GM23338 (cell line): ENCODE data around the gene NT5C1A. TPM values are rescaled to one million over a fixed set of nuclear protein-coding genes. Genes with fewer than 3 reads are reported as not detected.

Experiments
- ATAC-seq: fragments of 200-7000 bp; cut with Tn5 transposase; 3 replicates; pipeline ENCODE4 v1.9.1; 2020
- DNase-seq: peaks from one replicate; pipeline ENCODE4 v3.0.0-alpha.2; 2015; ENCODE audit warnings: low spot score
- H2AFZ ChIP-seq: fragments of 200-600 bp; sonication (generic); 2 replicates; pipeline ENCODE4 v1.8.0; 2016; ENCODE audit warnings: antibody characterized with exemption, mild to moderate bottlenecking, moderate library complexity
- H3F3A ChIP-seq: fragments of 200-600 bp; sonication (generic); replicated peaks from 2 replicates; pipeline ENCODE4 v1.8.0; 2017; ENCODE audit warnings: antibody characterized with exemption, mixed run types, low read depth
- H3K27ac ChIP-seq: fragments of 200-600 bp; sonication (generic); 2 replicates; pipeline ENCODE4 v1.6.1; 2016; ENCODE audit warnings: low read depth
- H3K27me3 ChIP-seq: fragments of 200-600 bp; sonication (generic); 2 replicates; pipeline ENCODE4 v1.8.0; 2016; ENCODE audit warnings: mild to moderate bottlenecking, mixed run types, moderate library complexity; ENCODE audit not compliant: insufficient read depth
- H3K36me3 ChIP-seq: fragments of 200-600 bp; sonication (generic); 2 replicates; pipeline ENCODE4 v1.8.0; 2016; ENCODE audit warnings: mild to moderate bottlenecking; ENCODE audit not compliant: insufficient read depth
- H3K4me1 ChIP-seq: fragments of 200-600 bp; sonication (generic); 2 replicates; pipeline ENCODE4 v1.8.0; 2016; ENCODE audit warnings: mild to moderate bottlenecking, moderate library complexity; ENCODE audit not compliant: insufficient read depth
- H3K4me2 ChIP-seq: fragments of 200-600 bp; sonication (generic); 2 replicates; pipeline ENCODE4 v1.7.1; 2017; ENCODE audit warnings: mixed run types
- H3K4me3 ChIP-seq: fragments of 200-600 bp; sonication (generic); 2 replicates; pipeline ENCODE4 v1.6.1; 2016; ENCODE audit warnings: mixed run types
- H3K79me2 ChIP-seq: fragments of 200-600 bp; sonication (generic); replicated peaks from 2 replicates; pipeline ENCODE4 v1.8.0; 2017; ENCODE audit warnings: mild to moderate bottlenecking; ENCODE audit not compliant: insufficient read depth
- H3K9me2 ChIP-seq: fragments of 200-600 bp; sonication (generic); 2 replicates; pipeline ENCODE4 v1.8.0; 2017; ENCODE audit not compliant: insufficient read depth
- H4K20me1 ChIP-seq: fragments of 200-600 bp; sonication (generic); replicated peaks from 2 replicates; pipeline ENCODE4 v1.8.0; 2017; ENCODE audit warnings: mild to moderate bottlenecking; ENCODE audit not compliant: insufficient read depth
- H3K27ac Mint-ChIP-seq: 2 replicates; pipeline ENCODE4 v1.8.0; 2020; ENCODE audit warnings: inconsistent platforms, mild to moderate bottlenecking, moderate library complexity, mixed read lengths
- H3K27me3 Mint-ChIP-seq: 3 replicates; pipeline ENCODE4 v1.8.0; 2022; ENCODE audit warnings: low read depth, mild to moderate bottlenecking, moderate library complexity, mixed read lengths, inconsistent platforms; ENCODE audit not compliant: insufficient read depth, poor library complexity
- H3K36me3 Mint-ChIP-seq: 3 replicates; pipeline ENCODE4 v1.8.0; 2021; ENCODE audit warnings: low read depth, mild to moderate bottlenecking, inconsistent platforms, moderate library complexity, mixed read lengths
- H3K4me1 Mint-ChIP-seq: 3 replicates; pipeline ENCODE4 v1.8.0; 2020; ENCODE audit warnings: mild to moderate bottlenecking, inconsistent platforms, mixed read lengths
- H3K4me3 Mint-ChIP-seq: 3 replicates; pipeline ENCODE4 v1.8.0; 2021; ENCODE audit warnings: moderate library complexity, mild to moderate bottlenecking, inconsistent platforms, mixed read lengths
- H3K9me3 Mint-ChIP-seq: 3 replicates; pipeline ENCODE4 v1.8.0; 2020; ENCODE audit warnings: moderate library complexity, mild to moderate bottlenecking, inconsistent platforms, mixed read lengths
- EZH2 ChIP-seq: fragments of 200-600 bp; sonication (generic); IDR thresholded peaks from one replicate; pipeline ENCODE4 v1.8.0; 2017; ENCODE audit warnings: antibody characterized with exemption, mild to moderate bottlenecking, low read depth; ENCODE audit not compliant: unreplicated experiment
- EZH2phosphoT487 ChIP-seq: fragments of 200-600 bp; sonication (generic); IDR thresholded peaks from one replicate; pipeline ENCODE4 v1.8.1; 2018; ENCODE audit warnings: antibody characterized with exemption; ENCODE audit not compliant: unreplicated experiment
- JUNB ChIP-seq: IDR thresholded peaks from one replicate; pipeline ENCODE4 v1.6.1; 2016; ENCODE audit warnings: antibody characterized with exemption; ENCODE audit not compliant: unreplicated experiment
- POLR2AphosphoS5 ChIP-seq: IDR thresholded peaks from 2 replicates; pipeline ENCODE4 v1.6.1; 2016; ENCODE audit warnings: antibody characterized with exemption, low read depth
- STAT1 ChIP-seq: IDR thresholded peaks from one replicate; pipeline ENCODE4 v1.6.1; 2016; ENCODE audit warnings: antibody characterized with exemption; ENCODE audit not compliant: unreplicated experiment
- ZNF331 ChIP-seq: fragments of 250-450 bp; sonication (Bioruptor Pico); IDR thresholded peaks from 2 replicates; pipeline ENCODE4 v1.5.0; 2020; ENCODE audit warnings: low read depth, mild to moderate bottlenecking, moderate library complexity
- ZNF462 ChIP-seq: fragments of 250-450 bp; sonication (Bioruptor Pico); IDR thresholded peaks from 2 replicates; pipeline ENCODE4 v1.5.0; 2020; ENCODE audit warnings: mild to moderate bottlenecking, moderate library complexity
- polyA plus RNA-seq: library from polyadenylated mRNA; unstranded; fragments of >200 nt; fragmentation: Nextera tagmentation; extraction: Ambion mirVana; gene quantifications from 2 replicates; pipeline ENCODE4 v1.2.1, GENCODE V29; 2016
- total RNA-seq: library from RNA; depleted of rRNA; stranded (reverse); fragments of >200 nt; shearing (Covaris generic); gene quantifications from 2 replicates; pipeline ENCODE4 v1.2.3, GENCODE V29; 2014

The NT5C1A gene
- total and polyA plus RNA-seq, 2 experiments from 2014 or later: not detected

GRCh38 chr1:39681999-39682398 is 10.1 kb upstream of the NT5C1A start:
- Histone ChIP-seq H3K4me2 (no peak overlapping the region), H4K20me1 (peaks cover 4% of the 10 kb centered on the region; the same call in 1 of the 2 replicates), H3K27me3 (peaks cover 100% of the 10 kb centered on the region), H3K4me1 (no peaks in the 10 kb centered on the region), H3K27ac (no peak overlapping the region), H3K79me2 (no peaks in the 10 kb centered on the region), H2AFZ (no peak overlapping the region), H3K36me3 (no peaks in the 10 kb centered on the region), H3F3A (no peaks in the 10 kb centered on the region), H3K9me2 (no peaks in the 10 kb centered on the region), H3K4me3 (no peak overlapping the region)
- DNase-seq (no peak), ATAC-seq (no peak)
- no peaks in the 10 kb centered on the region for H3K4me1 Mint-ChIP-seq
- H3K36me3 Mint-ChIP-seq: no peaks in the 10 kb centered on the region
- H3K27me3 Mint-ChIP-seq: peaks cover 96% of the 10 kb centered on the region
- no peak for TF ChIP-seq ZNF331 (CRISPR knock-in tag)
- no peak for TF ChIP-seq EZH2
- no peaks in the 10 kb centered on the region; the same call in 2 of the 3 replicates for H3K9me3 Mint-ChIP-seq
- no peak overlapping the region for H3K4me3 Mint-ChIP-seq
- H3K27ac Mint-ChIP-seq: no peak overlapping the region

- peaks cover 100% of the 10 kb centered on the region for H3K27me3 ChIP-seq
- no peaks in the 10 kb centered on the region for H3K4me1 ChIP-seq
- Mint-ChIP-seq H3K27me3 (peaks cover 96% of the 10 kb centered on the region), H3K4me1 (no peaks in the 10 kb centered on the region), H3K9me3 (no peaks in the 10 kb centered on the region; the same call in 2 of the 3 replicates), H3K36me3 (no peaks in the 10 kb centered on the region), H3K27ac (no peak overlapping the region), H3K4me3 (no peak overlapping the region)
- no peaks in the 10 kb centered on the region for H3F3A ChIP-seq
- TF ChIP-seq EZH2phosphoT487 (no peak), JUNB (no peak)
- no peak overlapping the region for H2AFZ ChIP-seq
- no peak for ATAC-seq
- H3K4me2 ChIP-seq: no peak overlapping the region
- no peaks in the 10 kb centered on the region for H3K79me2 ChIP-seq
- no peak overlapping the region for H3K4me3 ChIP-seq
- peaks cover 4% of the 10 kb centered on the region; the same call in 1 of the 2 replicates for H4K20me1 ChIP-seq
- no peak for DNase-seq
- no peak overlapping the region for H3K27ac ChIP-seq
- no peaks in the 10 kb centered on the region for H3K9me2 ChIP-seq
- no peaks in the 10 kb centered on the region for H3K36me3 ChIP-seq
These were observed 9.4 kb upstream of the NT5C1A start for GRCh38 chr1:39681294-39681693.

- Histone ChIP-seq H3F3A (no peaks in the 10 kb centered on the region), H2AFZ (no peak overlapping the region), H3K9me2 (no peaks in the 10 kb centered on the region), H3K27me3 (peaks cover 99% of the 10 kb centered on the region), H3K79me2 (no peaks in the 10 kb centered on the region), H3K4me3 (no peak overlapping the region), H3K4me1 (no peaks in the 10 kb centered on the region), H3K36me3 (no peaks in the 10 kb centered on the region), H3K4me2 (no peak overlapping the region), H4K20me1 (peaks cover 4% of the 10 kb centered on the region; the same call in 1 of the 2 replicates), H3K27ac (no peak overlapping the region)
- no peak overlapping the region for H3K4me3 Mint-ChIP-seq
- H3K36me3 Mint-ChIP-seq: no peaks in the 10 kb centered on the region
- DNase-seq (no peak), ATAC-seq (no peak)
- peaks cover 96% of the 10 kb centered on the region for H3K27me3 Mint-ChIP-seq
- H3K27ac Mint-ChIP-seq: no peak overlapping the region
- H3K9me3 Mint-ChIP-seq: no peaks in the 10 kb centered on the region
- TF ChIP-seq STAT1 (no peak), POLR2AphosphoS5 (no peak), JUNB (no peak)
- no peaks in the 10 kb centered on the region for H3K4me1 Mint-ChIP-seq
These were observed 8.8 kb upstream of the NT5C1A start for GRCh38 chr1:39680751-39681150.

GRCh38 chr1:39679821-39680220 is 7.9 kb upstream of the NT5C1A start:
- H3K27ac Mint-ChIP-seq: no peak overlapping the region
- no peaks in the 10 kb centered on the region for H3K79me2 ChIP-seq
- no peaks in the 10 kb centered on the region for H3K4me1 ChIP-seq
- H3K27me3 ChIP-seq: peaks cover 98% of the 10 kb centered on the region
- ATAC-seq (no peak), DNase-seq (no peak)
- no peaks in the 10 kb centered on the region for H3K4me1 Mint-ChIP-seq
- no peak overlapping the region for H3K4me3 ChIP-seq
- H3K27me3 Mint-ChIP-seq: peaks cover 95% of the 10 kb centered on the region
- H3K9me2 ChIP-seq: no peaks in the 10 kb centered on the region
- H3K36me3 Mint-ChIP-seq: no peaks in the 10 kb centered on the region
- H3K4me3 Mint-ChIP-seq: no peak overlapping the region
- no peak overlapping the region for H3K27ac ChIP-seq
- no peak overlapping the region for H2AFZ ChIP-seq
- no peaks in the 10 kb centered on the region for H3F3A ChIP-seq
- H4K20me1 ChIP-seq: peaks cover 4% of the 10 kb centered on the region; the same call in 1 of the 2 replicates
- no peaks in the 10 kb centered on the region for H3K36me3 ChIP-seq
- H3K9me3 Mint-ChIP-seq: no peaks in the 10 kb centered on the region
- H3K4me2 ChIP-seq: no peak overlapping the region
- TF ChIP-seq ZNF462 (CRISPR knock-in tag): no peak
- TF ChIP-seq POLR2AphosphoS5: no peak
